ENCODE results near the gene PAX1.

DNA sequence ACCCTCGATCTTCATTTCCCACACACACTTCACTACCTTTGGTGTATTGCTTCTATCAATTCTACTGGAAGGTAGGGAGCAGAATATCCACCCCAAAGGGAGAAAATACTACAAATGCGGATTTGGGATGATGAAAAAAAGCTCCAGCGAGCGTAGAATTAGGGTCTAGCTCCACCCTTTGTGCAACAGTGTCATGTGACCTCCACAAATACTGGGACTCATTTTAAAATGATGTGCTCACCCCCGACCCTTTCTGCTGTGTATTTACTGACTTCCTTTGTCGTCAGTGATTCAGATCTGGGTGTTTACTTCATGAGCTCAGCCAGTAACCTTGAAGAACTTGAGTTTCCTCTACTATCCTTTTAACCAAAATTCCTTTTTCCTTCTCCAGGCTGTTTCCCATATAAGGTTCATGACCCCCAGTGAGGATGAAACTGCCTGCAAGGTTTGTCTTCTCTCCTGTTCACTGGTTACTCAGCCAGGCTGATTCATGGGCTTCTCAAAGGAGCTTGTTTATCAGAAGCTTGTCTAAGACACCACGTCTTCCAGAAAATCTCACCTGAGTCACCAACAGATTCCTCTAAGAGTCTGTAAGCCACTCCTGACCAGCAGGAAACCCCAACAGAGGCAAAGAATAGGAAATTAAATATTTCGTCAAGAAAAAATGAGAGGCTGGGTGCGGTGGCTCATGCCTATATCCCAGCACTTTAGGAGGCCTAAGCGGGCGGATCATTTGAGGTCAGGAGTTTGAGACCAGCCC lies 39.6 kb upstream of the PAX1 start:
- TF ChIP-seq, protein P1, sequence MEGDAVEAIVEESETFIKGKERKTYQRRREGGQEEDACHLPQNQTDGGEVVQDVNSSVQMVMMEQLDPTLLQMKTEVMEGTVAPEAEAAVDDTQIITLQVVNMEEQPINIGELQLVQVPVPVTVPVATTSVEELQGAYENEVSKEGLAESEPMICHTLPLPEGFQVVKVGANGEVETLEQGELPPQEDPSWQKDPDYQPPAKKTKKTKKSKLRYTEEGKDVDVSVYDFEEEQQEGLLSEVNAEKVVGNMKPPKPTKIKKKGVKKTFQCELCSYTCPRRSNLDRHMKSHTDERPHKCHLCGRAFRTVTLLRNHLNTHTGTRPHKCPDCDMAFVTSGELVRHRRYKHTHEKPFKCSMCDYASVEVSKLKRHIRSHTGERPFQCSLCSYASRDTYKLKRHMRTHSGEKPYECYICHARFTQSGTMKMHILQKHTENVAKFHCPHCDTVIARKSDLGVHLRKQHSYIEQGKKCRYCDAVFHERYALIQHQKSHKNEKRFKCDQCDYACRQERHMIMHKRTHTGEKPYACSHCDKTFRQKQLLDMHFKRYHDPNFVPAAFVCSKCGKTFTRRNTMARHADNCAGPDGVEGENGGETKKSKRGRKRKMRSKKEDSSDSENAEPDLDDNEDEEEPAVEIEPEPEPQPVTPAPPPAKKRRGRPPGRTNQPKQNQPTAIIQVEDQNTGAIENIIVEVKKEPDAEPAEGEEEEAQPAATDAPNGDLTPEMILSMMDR (IDR thresholded peaks at IDR 0.05; ENCODE audit: low read depth, low read length, missing input control), result no peak
- no peak for TF ChIP-seq RAD21 (IDR thresholded peaks at IDR 0.05)
- TF ChIP-seq, protein P2, sequence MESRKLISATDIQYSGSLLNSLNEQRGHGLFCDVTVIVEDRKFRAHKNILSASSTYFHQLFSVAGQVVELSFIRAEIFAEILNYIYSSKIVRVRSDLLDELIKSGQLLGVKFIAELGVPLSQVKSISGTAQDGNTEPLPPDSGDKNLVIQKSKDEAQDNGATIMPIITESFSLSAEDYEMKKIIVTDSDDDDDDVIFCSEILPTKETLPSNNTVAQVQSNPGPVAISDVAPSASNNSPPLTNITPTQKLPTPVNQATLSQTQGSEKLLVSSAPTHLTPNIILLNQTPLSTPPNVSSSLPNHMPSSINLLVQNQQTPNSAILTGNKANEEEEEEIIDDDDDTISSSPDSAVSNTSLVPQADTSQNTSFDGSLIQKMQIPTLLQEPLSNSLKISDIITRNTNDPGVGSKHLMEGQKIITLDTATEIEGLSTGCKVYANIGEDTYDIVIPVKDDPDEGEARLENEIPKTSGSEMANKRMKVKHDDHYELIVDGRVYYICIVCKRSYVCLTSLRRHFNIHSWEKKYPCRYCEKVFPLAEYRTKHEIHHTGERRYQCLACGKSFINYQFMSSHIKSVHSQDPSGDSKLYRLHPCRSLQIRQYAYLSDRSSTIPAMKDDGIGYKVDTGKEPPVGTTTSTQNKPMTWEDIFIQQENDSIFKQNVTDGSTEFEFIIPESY (IDR thresholded peaks at IDR 0.05), result no peak
- TF ChIP-seq FOXA2 (IDR thresholded peaks at IDR 0.05), result no peak
- TF ChIP-seq, protein P3, sequence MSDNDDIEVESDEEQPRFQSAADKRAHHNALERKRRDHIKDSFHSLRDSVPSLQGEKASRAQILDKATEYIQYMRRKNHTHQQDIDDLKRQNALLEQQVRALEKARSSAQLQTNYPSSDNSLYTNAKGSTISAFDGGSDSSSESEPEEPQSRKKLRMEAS (IDR thresholded peaks at IDR 0.05), result no peak
- TF ChIP-seq JUND (IDR thresholded peaks at IDR 0.05), result no peak
- no peak for TF ChIP-seq HNF4A (conservative IDR thresholded peaks at IDR 0.05)
- no peak for TF ChIP-seq TAF1 (conservative IDR thresholded peaks at IDR 0.05)
- TF ChIP-seq, protein P4, sequence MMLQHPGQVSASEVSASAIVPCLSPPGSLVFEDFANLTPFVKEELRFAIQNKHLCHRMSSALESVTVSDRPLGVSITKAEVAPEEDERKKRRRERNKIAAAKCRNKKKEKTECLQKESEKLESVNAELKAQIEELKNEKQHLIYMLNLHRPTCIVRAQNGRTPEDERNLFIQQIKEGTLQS (IDR thresholded peaks at IDR 0.05), result no peak

Measured in liver (tissue), 3 donors.